ENCODE measurements around the gene ZBTB7C. TPM values are rescaled to one million over a fixed set of nuclear protein-coding genes. Genes with fewer than 3 reads are reported as not detected.

Gene ZBTB7C
- polyA plus RNA-seq, 1 experiment = not detected

GRCh38 chr18:48168861-48169260, 240.3 kb downstream of the ZBTB7C start:
- DNase-seq (ENCODE audit: low read depth) = no peak
- H3K4me3 ChIP-seq (ENCODE audit: low read depth, low read length) = no peak overlapping the region
- H3K27me3 ChIP-seq (ENCODE audit: control insufficient read depth, insufficient read depth, low read length) = peaks cover 12% of the 10 kb centered on the region
- H3K36me3 ChIP-seq (ENCODE audit: control insufficient read depth, insufficient read depth, low read length) = no peaks in the 10 kb centered on the region
- POLR2A ChIA-PET = no interaction called here
- CTCF ChIA-PET = no interaction called here
- no peak for TF ChIP-seq CTCF (IDR thresholded peaks at IDR 0.05; ENCODE audit: insufficient read depth, low read depth, low read length)

- no peak for DNase-seq (ENCODE audit: low read depth)
- peaks cover 13% of the 10 kb centered on the region for H3K27me3 ChIP-seq (ENCODE audit: control insufficient read depth, insufficient read depth, low read length)
- TF ChIP-seq CTCF (IDR thresholded peaks at IDR 0.05; ENCODE audit: insufficient read depth, low read depth, low read length) = no peak
- H3K4me3 ChIP-seq (ENCODE audit: low read depth, low read length) = no peak overlapping the region
- ChIA-PET POLR2A (no interaction called here), CTCF (no interaction called here)
- no peaks in the 10 kb centered on the region for H3K36me3 ChIP-seq (ENCODE audit: control insufficient read depth, insufficient read depth, low read length)
Measured at GRCh38 chr18:48167897-48168253, 241.3 kb downstream of the ZBTB7C start.

GRCh38 chr18:48166336-48166875, 242.8 kb downstream of the ZBTB7C start:
- Histone ChIP-seq H3K4me3 (ENCODE audit: low read depth, low read length) (no peak overlapping the region), H3K27me3 (ENCODE audit: control insufficient read depth, insufficient read depth, low read length) (peaks cover 14% of the 10 kb centered on the region), H3K36me3 (ENCODE audit: control insufficient read depth, insufficient read depth, low read length) (no peaks in the 10 kb centered on the region)
- no peak for DNase-seq (ENCODE audit: low read depth)
- no peak for TF ChIP-seq CTCF (IDR thresholded peaks at IDR 0.05; ENCODE audit: insufficient read depth, low read depth, low read length)
- CTCF ChIA-PET = interaction anchor here (0.6 kb wide), 1 partner anchor 13 kb away, joined by 3 read pairs; no protein-coding TSS in a partner anchor
- POLR2A ChIA-PET = no interaction called here

GRCh38 chr18:48165111-48165866, 243.9 kb downstream of the ZBTB7C start:
- H3K4me3 ChIP-seq (ENCODE audit: low read depth, low read length) = no peak overlapping the region
- peaks cover 14% of the 10 kb centered on the region for H3K27me3 ChIP-seq (ENCODE audit: control insufficient read depth, insufficient read depth, low read length)
- no peak for DNase-seq (ENCODE audit: low read depth)
- CTCF ChIA-PET = interaction anchor here (0.6 to 1.0 kb wide), 2 partner anchors 26 to 33 kb away, joined by 3 read pairs; no protein-coding TSS in a partner anchor
- TF ChIP-seq CTCF (IDR thresholded peaks at IDR 0.05; ENCODE audit: insufficient read depth, low read depth, low read length) = no peak
- POLR2A ChIA-PET = no interaction called here
- no peaks in the 10 kb centered on the region for H3K36me3 ChIP-seq (ENCODE audit: control insufficient read depth, insufficient read depth, low read length)

- Histone ChIP-seq H3K36me3 (ENCODE audit: control insufficient read depth, insufficient read depth, low read length) (no peaks in the 10 kb centered on the region), H3K27me3 (ENCODE audit: control insufficient read depth, insufficient read depth, low read length) (peaks cover 14% of the 10 kb centered on the region), H3K4me3 (ENCODE audit: low read depth, low read length) (no peak overlapping the region)
- POLR2A ChIA-PET = no interaction called here
- CTCF ChIA-PET = no interaction called here
- TF ChIP-seq CTCF (IDR thresholded peaks at IDR 0.05; ENCODE audit: insufficient read depth, low read depth, low read length) = no peak
- no peak for DNase-seq (ENCODE audit: low read depth)
Measured at GRCh38 chr18:48164701-48165100, 244.5 kb downstream of the ZBTB7C start.
